CD4-positive, alpha-beta T cell treated with Interleukin-21 for 1 hour (primary cell): ENCODE measurements around the gene LRRC31.

Experiments
- DNase-seq: peaks from one replicate; pipeline ENCODE4 v3.0.0-alpha.2; 2020

Gene LRRC31

GRCh38 chr3:169869484-169870220, at the start of gene LRRC31:
Gene LRRC31, minus strand, starts transcription at chr3:169869935. Its CDS starts 128 bp downstream, at chr3:169869807.
- no peak for DNase-seq

- no peak for DNase-seq
Measured at GRCh38 chr3:169914321-169914720, 44.6 kb upstream of the LRRC31 start.

GRCh38 chr3:169913323-169913722, 43.6 kb upstream of the LRRC31 start:
- no peak for DNase-seq

GRCh38 chr3:169911272-169911671, 41.5 kb upstream of the LRRC31 start, which contains the start of gene SAMD7:
Gene SAMD7, plus strand, starts transcription at chr3:169911572. Its CDS starts 7,927 bp downstream, at chr3:169919499.
- no peak for DNase-seq

GRCh38 chr3:169907944-169908343, 38.2 kb upstream of the LRRC31 start:
- DNase-seq = no peak

- DNase-seq = no peak
Measured at GRCh38 chr3:169907476-169907875, 37.7 kb upstream of the LRRC31 start.

GRCh38 chr3:169905404-169905803, 35.7 kb upstream of the LRRC31 start:
- DNase-seq = no peak

- DNase-seq = no peak
Measured at GRCh38 chr3:169901453-169901852, 31.7 kb upstream of the LRRC31 start.

GRCh38 chr3:169897284-169897683, 27.5 kb upstream of the LRRC31 start:
- DNase-seq = no peak

- DNase-seq = no peak
Measured at GRCh38 chr3:169895072-169895471, 25.3 kb upstream of the LRRC31 start.

GRCh38 chr3:169894110-169894509, 24.4 kb upstream of the LRRC31 start:
- DNase-seq = no peak

- no peak for DNase-seq
Measured at GRCh38 chr3:169891886-169892285, 22.2 kb upstream of the LRRC31 start.

GRCh38 chr3:169886671-169887070, 16.9 kb upstream of the LRRC31 start:
- no peak for DNase-seq

- no peak for DNase-seq
Measured at GRCh38 chr3:169880576-169881250, 11.0 kb upstream of the LRRC31 start.

- no peak for DNase-seq
Measured at GRCh38 chr3:169879845-169880575, 10.3 kb upstream of the LRRC31 start.

- no peak for DNase-seq
Measured at GRCh38 chr3:169879013-169879557, 9.3 kb upstream of the LRRC31 start.

- no peak for DNase-seq
Measured at GRCh38 chr3:169871129-169871886, 1.6 kb upstream of the LRRC31 start.

- no peak for DNase-seq
Measured at GRCh38 chr3:169868369-169868768, 1.4 kb downstream of the LRRC31 start.

- DNase-seq = no peak
Measured at GRCh38 chr3:169867584-169868210, 2.0 kb downstream of the LRRC31 start.

- no peak for DNase-seq
Measured at GRCh38 chr3:169865176-169865767, 4.5 kb downstream of the LRRC31 start.

GRCh38 chr3:169864270-169864669, 5.5 kb downstream of the LRRC31 start:
- DNase-seq = no peak

- peak; percentile 74 for DNase-seq
Measured at GRCh38 chr3:169863458-169863899, 6.3 kb downstream of the LRRC31 start.
